HepG2 (cell line): Measurements from ENCODE around the gene CHKA. TPM values are rescaled to one million over a fixed set of nuclear protein-coding genes. Genes with fewer than 3 reads are reported as not detected.
A peak's percentile ranks its signal among the peaks of the same experiment; 100 is the strongest.

Experiments used
- ADNP ChIP-seq: sonication (generic); formaldehyde crosslinking; IDR thresholded peaks from 2 replicates; pipeline ENCODE4 v1.4.0; 2020; ENCODE audit warnings: missing genetic modification reagents
- FOXM1 ChIP-seq: sonication (generic); formaldehyde crosslinking; IDR thresholded peaks from 2 replicates; pipeline ENCODE4 v1.5.0; 2020; ENCODE audit warnings: missing genetic modification reagents
- KMT2A ChIP-seq: sonication (generic); formaldehyde crosslinking; IDR thresholded peaks from 2 replicates; pipeline ENCODE4 v1.4.0; 2020; ENCODE audit warnings: missing genetic modification reagents
- MEF2D ChIP-seq: sonication (generic); formaldehyde crosslinking; IDR thresholded peaks from 2 replicates; pipeline ENCODE4 v1.5.1; 2020; ENCODE audit warnings: mild to moderate bottlenecking, missing genetic modification reagents
- MLLT10 ChIP-seq: sonication (generic); formaldehyde crosslinking; IDR thresholded peaks from 2 replicates; pipeline ENCODE4 v1.4.0; 2020; ENCODE audit warnings: missing genetic modification reagents
- NCOA1 ChIP-seq: sonication (generic); formaldehyde crosslinking; IDR thresholded peaks from 2 replicates; pipeline ENCODE4 v1.9.0; 2021; ENCODE audit warnings: missing genetic modification reagents
- NFE2L2 ChIP-seq: fragments of 150-350 bp; IDR thresholded peaks from 2 replicates; pipeline ENCODE4 v1.6.1; 2014; ENCODE audit warnings: low read length
- PPARG ChIP-seq: conservative IDR thresholded peaks from 2 replicates; pipeline ENCODE4 v1.6.1; 2016; ENCODE audit warnings: missing biosample characterization, missing genetic modification reagents
- TAF1 ChIP-seq: sonication (generic); formaldehyde crosslinking; IDR thresholded peaks from 2 replicates; pipeline ENCODE4 v1.4.0; 2020; ENCODE audit warnings: missing genetic modification reagents
- TCF7 ChIP-seq: sonication (generic); IDR thresholded peaks from 2 replicates; pipeline ENCODE4 v1.6.1; 2016; ENCODE audit warnings: antibody characterized with exemption, low read depth
- ZBTB14 ChIP-seq: sonication (generic); formaldehyde crosslinking; IDR thresholded peaks from 2 replicates; pipeline ENCODE4 v1.4.0; 2020; ENCODE audit warnings: missing genetic modification reagents
- ZBTB33 ChIP-seq: sonication (generic); formaldehyde crosslinking; IDR thresholded peaks from 2 replicates; pipeline ENCODE4 v1.4.0; 2020; ENCODE audit warnings: missing genetic modification reagents
- ZNF33A ChIP-seq: sonication (generic); formaldehyde crosslinking; IDR thresholded peaks from 2 replicates; pipeline ENCODE4 v1.5.1; 2020; ENCODE audit warnings: missing genetic modification reagents, mild to moderate bottlenecking, moderate library complexity, borderline replicate concordance
- ZNF562 ChIP-seq: sonication (generic); formaldehyde crosslinking; IDR thresholded peaks from 2 replicates; pipeline ENCODE4 v1.8.0; 2022; ENCODE audit warnings: missing genetic modification reagents, borderline replicate concordance
- ZNF598 ChIP-seq: sonication (generic); formaldehyde crosslinking; IDR thresholded peaks from 2 replicates; pipeline ENCODE4 v1.5.1; 2020; ENCODE audit warnings: mild to moderate bottlenecking, missing genetic modification reagents, borderline replicate concordance
- ZNF605 ChIP-seq: sonication (generic); formaldehyde crosslinking; IDR thresholded peaks from 2 replicates; pipeline ENCODE4 v1.8.0; 2022; ENCODE audit warnings: mild to moderate bottlenecking, missing genetic modification reagents
- ZNF773 ChIP-seq: sonication (generic); formaldehyde crosslinking; IDR thresholded peaks from 2 replicates; pipeline ENCODE4 v1.4.0; 2020; ENCODE audit warnings: missing genetic modification reagents, borderline replicate concordance
- ZNF816 ChIP-seq: sonication (generic); formaldehyde crosslinking; IDR thresholded peaks from 2 replicates; pipeline ENCODE4 v1.8.0; 2022; ENCODE audit warnings: missing genetic modification reagents, mild to moderate bottlenecking, borderline replicate concordance
- ZZZ3 ChIP-seq: sonication (generic); formaldehyde crosslinking; IDR thresholded peaks from 2 replicates; pipeline ENCODE4 v1.4.0; 2020; ENCODE audit warnings: missing genetic modification reagents, mild to moderate bottlenecking, borderline replicate concordance
- polyA plus RNA-seq, 8 experiments: library from polyadenylated mRNA; depleted of rRNA in 3 of 8; stranded (reverse) in 7 of 8; unstranded in 1 of 8; fragments of >200 nt; fragmentation: Illumina TruSeq in 4 of 8; extraction: Trizol in 4 of 8; gene quantifications; 2 replicates each; pipeline versions ENCODE4 v1.2.1 to v1.2.3, GENCODE V29; 2011 to 2016; ENCODE audit warnings: low read depth in 4 of 8, missing spikeins in 1 of 8, mixed read lengths in 1 of 8; ENCODE audit not compliant: insufficient read depth in 1 of 8
- total RNA-seq, 5 experiments: library from RNA; depleted of rRNA; stranded (reverse); fragments of >200 nt; fragmentation: Illumina TruSeq; extraction: Trizol; gene quantifications; 2 replicates each; pipeline ENCODE4 v1.2.3, GENCODE V29; 2016; ENCODE audit warnings: low read depth in 1 of 5
- TF ChIP-seq, protein P1 (sequence below): sonication (generic); formaldehyde crosslinking; IDR thresholded peaks from 2 replicates; pipeline ENCODE4 v1.5.0; 2020; ENCODE audit warnings: mild to moderate bottlenecking, missing genetic modification reagents, moderate library complexity
- TF ChIP-seq, protein P2 (sequence below): sonication (generic); formaldehyde crosslinking; IDR thresholded peaks from 2 replicates; pipeline ENCODE4 v1.4.0; 2020; ENCODE audit warnings: missing genetic modification reagents
- TF ChIP-seq, protein P3 (sequence below): sonication (generic); formaldehyde crosslinking; IDR thresholded peaks from 2 replicates; pipeline ENCODE4 v1.4.0; 2020; ENCODE audit warnings: low read depth, mild to moderate bottlenecking, missing genetic modification reagents

The CHKA gene
- total and polyA plus RNA-seq, 2 of the 13 experiments (the other 11 are each of a cell fraction or from before 2014, with no cell fraction given): 71.6 to 92.7 TPM

- TF ChIP-seq MEF2D (CRISPR knock-in tag) (0 out of 2 replicates have a peak, but pooled peaks have one; percentile 34), TCF7 (no peak), ZNF562 (CRISPR knock-in tag) (no peak), ZNF605 (no peak), ZZZ3 (no peak), FOXM1 (CRISPR knock-in tag) (no peak), MLLT10 (CRISPR knock-in tag) (no peak), ZBTB33 (CRISPR knock-in tag) (no peak), TAF1 (CRISPR knock-in tag) (peak; percentile 18; the same call in 1 of the 2 replicates), KMT2A (CRISPR knock-in tag) (0 out of 2 replicates have a peak, but pooled peaks have one; percentile 22), ZNF33A (no peak), PPARG (CRISPR knock-in tag) (0 out of 2 replicates have a peak, but pooled peaks have one; percentile 23), ZNF598 (CRISPR knock-in tag) (no peak; the same call in 1 of the 2 replicates), ZNF816 (CRISPR knock-in tag) (no peak), NFE2L2 (no peak), ZNF773 (CRISPR knock-in tag) (no peak), NCOA1 (CRISPR knock-in tag) (no peak), ADNP (CRISPR knock-in tag) (peak; percentile 90), ZBTB14 (CRISPR knock-in tag) (peak; percentile 94)
- TF ChIP-seq, protein P1, sequence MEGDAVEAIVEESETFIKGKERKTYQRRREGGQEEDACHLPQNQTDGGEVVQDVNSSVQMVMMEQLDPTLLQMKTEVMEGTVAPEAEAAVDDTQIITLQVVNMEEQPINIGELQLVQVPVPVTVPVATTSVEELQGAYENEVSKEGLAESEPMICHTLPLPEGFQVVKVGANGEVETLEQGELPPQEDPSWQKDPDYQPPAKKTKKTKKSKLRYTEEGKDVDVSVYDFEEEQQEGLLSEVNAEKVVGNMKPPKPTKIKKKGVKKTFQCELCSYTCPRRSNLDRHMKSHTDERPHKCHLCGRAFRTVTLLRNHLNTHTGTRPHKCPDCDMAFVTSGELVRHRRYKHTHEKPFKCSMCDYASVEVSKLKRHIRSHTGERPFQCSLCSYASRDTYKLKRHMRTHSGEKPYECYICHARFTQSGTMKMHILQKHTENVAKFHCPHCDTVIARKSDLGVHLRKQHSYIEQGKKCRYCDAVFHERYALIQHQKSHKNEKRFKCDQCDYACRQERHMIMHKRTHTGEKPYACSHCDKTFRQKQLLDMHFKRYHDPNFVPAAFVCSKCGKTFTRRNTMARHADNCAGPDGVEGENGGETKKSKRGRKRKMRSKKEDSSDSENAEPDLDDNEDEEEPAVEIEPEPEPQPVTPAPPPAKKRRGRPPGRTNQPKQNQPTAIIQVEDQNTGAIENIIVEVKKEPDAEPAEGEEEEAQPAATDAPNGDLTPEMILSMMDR: no peak; the same call in 1 of the 2 replicates
- TF ChIP-seq, protein P2, sequence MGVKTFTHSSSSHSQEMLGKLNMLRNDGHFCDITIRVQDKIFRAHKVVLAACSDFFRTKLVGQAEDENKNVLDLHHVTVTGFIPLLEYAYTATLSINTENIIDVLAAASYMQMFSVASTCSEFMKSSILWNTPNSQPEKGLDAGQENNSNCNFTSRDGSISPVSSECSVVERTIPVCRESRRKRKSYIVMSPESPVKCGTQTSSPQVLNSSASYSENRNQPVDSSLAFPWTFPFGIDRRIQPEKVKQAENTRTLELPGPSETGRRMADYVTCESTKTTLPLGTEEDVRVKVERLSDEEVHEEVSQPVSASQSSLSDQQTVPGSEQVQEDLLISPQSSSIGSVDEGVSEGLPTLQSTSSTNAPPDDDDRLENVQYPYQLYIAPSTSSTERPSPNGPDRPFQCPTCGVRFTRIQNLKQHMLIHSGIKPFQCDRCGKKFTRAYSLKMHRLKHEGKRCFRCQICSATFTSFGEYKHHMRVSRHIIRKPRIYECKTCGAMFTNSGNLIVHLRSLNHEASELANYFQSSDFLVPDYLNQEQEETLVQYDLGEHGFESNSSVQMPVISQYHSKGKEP (CRISPR knock-in tag): no peak
- TF ChIP-seq, protein P3, sequence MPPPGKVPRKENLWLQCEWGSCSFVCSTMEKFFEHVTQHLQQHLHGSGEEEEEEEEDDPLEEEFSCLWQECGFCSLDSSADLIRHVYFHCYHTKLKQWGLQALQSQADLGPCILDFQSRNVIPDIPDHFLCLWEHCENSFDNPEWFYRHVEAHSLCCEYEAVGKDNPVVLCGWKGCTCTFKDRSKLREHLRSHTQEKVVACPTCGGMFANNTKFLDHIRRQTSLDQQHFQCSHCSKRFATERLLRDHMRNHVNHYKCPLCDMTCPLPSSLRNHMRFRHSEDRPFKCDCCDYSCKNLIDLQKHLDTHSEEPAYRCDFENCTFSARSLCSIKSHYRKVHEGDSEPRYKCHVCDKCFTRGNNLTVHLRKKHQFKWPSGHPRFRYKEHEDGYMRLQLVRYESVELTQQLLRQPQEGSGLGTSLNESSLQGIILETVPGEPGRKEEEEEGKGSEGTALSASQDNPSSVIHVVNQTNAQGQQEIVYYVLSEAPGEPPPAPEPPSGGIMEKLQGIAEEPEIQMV (CRISPR knock-in tag): no peak
Measured at GRCh38 chr11:68003846-68004550, 117.2 kb downstream of the CHKA start, which contains the start of gene UNC93B1 (continued).
